Measurements from ENCODE around the gene USP36.

USP36 gene

DNA sequence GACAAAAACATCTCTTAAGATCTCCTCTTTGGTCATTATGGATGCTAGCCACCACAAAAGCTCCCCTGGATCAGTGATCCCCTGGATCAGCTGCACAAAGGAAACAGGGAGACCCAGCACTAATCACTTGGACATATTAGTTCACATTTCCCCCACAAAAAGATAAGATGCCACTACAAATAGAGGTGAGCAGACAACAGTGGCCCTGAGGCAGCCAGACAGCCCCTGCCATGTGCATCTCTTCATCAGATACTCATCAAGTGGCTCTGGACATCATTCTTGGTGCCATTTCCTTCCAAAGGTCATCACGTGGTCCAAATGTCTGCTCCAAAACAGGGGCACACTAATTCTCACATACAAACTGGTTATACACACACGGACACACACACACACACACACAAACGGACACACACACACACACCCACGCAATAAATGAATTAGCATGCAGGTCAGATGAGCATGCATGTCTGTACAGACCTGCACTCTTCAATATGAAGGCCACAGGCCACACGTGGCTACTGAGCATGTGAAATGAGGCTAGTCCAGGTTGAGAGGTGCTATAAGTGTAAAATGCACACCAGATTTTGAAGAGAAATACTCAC, 4.1 kb downstream of the USP36 start:
- DNase-seq, result no peak

DNA sequence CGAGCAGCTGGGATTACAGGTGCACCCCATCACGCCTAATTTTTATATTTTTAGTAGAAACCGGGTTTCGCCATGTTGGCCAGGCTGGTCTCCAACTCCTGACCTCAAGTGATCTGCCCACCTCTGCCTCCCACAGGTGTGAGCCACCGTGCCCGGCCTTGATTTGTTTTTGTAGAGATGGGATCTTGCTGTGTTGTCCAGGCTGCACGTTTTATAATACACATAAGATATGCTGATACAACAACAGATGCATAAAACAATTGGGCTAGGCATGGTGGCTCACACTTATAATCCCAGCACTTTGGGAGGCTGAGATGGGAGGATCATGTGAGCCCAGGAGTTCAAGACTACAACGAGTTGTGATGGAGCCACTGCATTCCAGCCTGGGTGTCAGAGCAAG, 6.0 kb downstream of the USP36 start:
- no peak for DNase-seq

DNA sequence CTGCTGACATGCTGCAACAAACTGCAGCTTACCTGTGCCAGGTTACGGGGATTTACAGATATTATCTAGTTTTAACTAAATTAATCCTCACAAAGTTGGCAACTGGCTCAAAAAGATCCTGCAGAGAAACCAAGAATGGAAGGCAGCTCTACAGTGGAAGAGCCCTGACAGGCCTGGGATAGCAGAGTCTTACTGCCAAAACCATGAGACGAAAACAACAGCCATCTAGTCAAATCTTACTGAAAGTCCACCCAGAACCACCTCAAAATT, 8.1 kb downstream of the USP36 start:
- no peak for DNase-seq

DNA sequence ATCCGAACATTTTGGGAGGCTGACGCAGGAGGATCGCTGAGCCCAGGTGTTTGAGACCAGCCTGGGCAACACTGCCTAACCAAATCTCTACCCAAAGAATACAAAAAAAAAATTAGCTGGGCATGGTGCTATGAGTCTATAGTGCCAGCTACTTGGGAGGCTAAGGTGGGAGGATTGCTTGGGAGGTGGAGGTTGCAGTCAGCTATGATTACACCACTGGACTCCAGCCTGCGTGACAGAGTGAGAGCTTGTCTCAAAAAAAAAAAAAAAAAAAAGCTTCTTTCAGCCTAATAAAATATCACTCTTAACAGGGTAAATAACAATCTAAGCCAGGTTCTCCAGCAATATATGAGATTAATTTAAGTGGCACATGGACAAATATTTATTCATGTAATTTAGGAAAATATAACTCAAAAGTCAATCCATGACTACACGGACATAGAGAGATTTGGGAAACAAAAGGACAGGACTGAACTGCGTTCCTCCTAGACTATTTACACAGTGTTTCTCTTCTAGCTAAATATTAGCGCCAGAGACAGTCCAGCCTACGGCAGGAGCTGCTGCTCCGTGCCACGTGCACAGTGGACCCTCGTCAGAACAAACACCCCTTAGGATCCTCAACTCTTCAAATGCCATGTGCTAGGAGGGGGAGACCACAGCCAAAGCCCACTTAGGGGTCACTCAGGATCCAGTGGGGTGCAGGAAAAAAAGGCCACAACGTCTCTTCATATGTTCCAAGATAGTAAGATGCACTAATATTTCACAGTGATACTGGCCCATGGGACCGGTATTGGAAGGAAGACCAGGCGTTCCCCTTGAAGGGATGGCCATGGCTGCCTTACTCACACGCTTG, 8.7 kb downstream of the USP36 start:
- DNase-seq, result no peak

DNA sequence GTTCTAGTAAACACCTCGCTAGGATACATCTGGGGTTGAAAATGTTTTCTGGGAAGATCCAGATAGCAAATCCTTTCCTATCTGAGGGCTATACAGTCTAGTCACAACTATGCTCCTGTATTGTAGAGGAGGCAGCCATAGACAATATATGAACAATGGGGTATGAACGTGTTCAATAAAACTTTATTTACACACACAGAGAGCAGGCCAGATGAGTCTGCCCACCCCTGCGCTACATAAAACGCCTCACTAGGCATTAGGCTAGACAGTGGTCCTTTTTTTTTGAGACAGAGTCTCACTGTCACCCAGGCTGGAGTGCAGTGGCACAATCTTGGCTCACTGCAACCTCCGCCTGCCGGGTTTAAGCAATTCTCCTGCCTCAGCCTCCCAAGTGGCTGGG, 11.1 kb downstream of the USP36 start:
- DNase-seq, result no peak

DNA sequence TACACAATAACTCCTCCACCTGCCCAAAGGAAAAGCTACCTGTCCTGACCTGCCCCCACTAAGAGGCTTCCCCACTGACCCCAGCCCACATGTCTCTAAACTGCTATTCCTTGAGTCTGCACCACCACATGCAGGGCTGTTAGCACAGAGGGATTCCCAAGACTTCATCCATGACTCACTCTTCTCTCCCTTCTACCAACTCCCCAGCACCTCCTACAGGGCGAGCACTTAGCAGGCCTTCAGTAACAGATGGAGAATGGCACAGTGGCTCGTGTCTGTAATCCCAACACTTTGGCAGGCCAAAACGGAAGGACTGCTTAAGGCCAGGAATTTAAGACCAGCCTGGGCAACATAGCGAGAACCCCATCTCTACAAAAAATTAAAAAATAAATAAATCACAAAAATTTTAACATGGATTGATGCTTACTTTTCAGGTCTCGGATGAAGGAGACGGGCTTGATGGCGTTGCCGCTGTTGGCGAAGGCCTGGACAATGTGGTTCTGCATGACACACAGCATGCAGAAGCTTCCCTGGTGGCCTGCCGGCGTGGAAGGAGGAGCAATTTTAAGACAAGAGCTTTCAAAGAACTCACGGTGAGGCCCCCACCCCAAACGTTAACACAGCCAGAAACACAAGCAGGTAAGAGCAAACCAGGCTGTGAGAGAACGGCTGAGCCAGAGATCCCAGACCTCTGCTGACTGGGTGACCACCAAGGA, 12.0 kb downstream of the USP36 start:
- DNase-seq, result no peak

DNA sequence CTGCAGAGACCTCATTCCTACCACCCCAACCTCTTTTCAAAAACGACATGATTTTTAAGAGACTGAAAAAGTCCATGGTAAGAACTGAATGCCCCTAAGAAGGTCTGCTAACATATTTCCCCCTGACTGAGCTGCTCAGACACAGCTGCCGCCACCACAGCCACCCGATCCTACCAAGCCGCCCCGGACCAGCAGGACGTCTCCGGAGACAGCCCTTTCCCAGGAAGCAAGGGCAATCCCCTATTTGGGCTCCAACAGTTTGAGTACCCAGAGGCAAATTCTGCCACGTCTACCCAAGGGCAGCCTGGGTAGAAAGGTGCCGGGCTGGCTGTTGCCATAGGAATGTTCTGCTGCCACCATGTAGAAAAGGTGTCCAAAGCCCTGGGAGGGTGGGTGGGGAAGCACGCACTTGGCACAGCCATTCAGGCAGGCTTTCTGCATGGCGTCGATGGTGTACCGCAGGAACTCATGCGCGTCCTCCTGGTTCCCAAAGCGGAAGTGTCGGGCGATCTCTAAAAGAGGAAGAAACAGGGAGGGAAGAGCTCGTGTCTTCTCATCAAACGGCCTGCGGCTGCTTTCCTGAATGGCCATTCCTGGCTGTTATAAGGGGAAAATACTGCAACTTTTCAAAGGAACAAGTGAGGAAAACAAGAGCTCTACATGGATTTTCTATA, 13.6 kb downstream of the USP36 start:
- DNase-seq, result no peak

DNA sequence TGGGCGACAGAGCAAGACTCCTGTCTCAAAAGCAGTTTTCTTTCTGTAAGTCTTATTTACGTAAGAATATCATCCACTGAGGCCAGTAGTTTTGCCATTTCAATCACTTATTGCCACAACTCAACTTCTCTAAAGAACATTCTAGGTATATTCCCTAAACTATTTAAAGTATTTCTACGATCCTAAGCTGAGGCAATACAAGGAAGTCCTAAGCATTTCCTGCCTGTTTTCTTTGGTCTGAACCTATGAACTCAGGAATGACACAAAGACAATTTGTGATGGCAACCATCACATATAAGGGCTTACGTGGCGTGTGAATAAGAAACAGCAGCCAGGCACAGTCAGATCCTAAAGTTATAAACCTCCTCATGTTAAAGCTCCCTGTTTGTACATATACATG, 14.2 kb downstream of the USP36 start:
- DNase-seq, result no peak

DNA sequence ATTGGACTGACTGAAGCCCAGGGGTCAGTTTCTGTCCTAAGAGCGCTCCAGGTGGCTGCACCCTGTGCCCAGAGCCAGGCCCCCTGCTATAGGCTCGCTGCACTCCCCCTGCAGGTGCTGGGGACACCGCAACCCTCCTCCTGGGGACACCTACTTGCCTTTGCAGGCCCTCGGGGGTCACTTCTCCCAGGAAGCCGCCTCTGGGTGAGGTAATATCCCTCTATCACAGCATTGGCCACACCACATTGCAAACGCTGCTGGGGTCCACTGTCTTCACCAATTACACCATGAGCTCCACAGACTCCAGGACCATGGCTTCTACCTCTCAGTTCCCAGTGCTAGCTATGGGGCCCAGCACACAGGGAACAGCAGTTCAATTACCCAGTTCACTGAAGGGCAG, 14.9 kb downstream of the USP36 start:
- no peak for DNase-seq

DNA sequence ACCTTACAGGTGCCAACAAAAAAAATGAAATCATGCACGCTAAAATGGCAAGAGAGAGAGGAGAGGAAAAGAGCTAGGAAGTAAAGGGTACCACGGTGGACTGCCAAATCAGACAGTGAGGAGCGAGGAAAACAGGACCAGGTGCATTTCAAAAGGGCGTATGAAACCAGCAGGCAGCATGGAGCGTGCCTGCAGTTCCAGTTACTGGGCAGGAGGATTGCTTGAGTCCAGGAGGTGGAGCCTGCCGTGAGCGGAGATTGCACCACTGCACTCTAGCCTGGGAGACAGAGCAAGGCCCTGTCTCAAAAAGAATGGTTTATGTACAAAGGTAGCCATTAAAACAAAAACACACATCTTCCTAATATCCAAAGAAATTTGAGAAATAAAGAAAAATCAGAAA, 16.4 kb downstream of the USP36 start:
- no peak for DNase-seq

DNA sequence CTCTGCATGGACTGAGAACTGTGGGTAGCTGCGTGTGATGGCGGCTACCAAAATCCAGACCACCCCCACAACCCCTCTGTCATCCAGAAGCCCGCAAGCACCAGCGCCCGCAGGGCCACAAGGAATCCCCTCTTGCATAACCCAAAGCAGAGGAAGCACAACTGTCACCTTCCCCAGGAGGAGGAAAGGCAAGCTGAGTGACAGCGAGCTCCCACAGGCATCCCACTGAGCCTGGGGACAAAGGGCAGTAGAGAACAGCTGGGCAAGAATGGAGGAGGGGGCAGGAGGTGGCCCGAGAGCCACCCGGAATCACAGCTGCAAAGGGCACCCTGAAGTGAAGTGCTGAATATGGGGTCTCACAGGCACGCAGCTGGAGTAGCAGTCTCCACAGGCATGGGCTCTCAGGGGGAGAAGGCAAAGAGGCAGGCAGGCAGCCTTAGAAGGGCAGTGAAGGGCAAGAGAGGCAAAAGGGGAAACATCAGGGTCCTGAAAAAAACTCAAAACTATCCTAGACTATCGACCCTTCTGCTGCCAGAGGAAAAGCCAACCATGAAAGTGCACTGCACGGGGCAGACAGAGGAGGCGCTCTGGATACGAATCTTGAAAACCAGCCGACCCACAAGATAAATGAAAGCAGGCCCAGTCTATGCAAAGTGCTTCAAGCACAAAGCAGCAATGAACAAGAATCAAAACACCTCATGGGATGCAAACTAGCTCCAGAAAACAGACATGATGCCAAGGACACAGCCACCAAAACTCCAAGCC, 17.1 kb downstream of the USP36 start:
- no peak for DNase-seq

DNA sequence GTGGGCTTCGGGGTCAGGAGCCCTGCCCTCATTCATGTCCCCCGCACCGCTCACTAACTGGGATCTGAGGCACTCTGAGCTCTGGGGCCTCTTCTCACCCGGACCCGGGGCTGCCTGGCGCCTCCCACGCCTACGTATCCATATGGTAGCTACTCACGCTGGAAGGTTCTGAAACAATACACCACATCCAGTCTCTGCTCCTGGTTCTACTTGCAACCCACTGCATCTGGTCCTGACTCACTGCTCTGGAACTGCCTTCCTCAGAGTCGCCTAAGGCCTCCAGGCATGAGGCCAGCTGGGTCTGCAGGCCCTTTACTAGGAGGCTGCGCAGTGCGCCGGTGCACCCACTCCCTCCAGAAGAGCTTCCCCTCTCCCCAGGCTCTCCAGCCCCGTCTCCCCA, 18.1 kb downstream of the USP36 start:
- DNase-seq, result no peak

DNA sequence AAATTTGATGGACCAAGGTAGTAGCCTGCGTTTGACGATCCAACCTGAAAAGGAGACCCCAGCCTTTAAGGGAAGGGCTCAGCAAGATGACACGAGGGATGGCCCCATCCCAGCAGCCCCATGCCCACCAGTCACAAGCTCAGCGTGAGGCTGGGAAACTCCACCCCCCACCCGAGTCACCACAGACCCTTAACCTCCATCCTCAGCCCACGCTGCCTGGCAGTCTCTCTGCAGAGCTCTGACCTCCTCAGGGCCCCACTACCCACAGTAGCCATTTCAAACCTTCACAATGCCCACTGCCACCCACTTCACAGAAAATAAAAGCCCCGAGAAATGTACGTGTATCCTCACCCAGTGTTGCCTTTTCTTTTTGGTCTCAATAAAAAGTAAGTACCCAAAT, 18.7 kb downstream of the USP36 start:
- no peak for DNase-seq

DNA sequence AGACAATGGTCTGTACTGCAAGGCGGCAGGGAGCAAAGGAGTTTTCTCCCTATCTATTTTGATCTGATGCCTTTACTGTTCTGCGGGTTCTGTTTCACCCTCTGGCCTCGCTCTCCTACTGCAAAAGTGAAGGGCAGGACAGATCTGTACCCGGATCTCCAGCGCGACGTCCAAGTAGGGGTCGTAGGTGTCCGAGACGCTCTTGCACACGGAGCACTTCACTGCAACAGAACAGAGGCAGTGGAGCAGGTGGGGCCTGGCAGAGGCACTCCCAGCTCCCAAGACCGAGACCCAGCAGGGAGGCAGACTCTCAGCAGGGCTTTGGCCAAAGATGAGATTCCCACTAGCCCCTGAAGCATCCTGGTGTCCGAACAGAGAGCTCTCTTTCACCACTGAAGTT, 19.8 kb downstream of the USP36 start:
- no peak for DNase-seq

DNA sequence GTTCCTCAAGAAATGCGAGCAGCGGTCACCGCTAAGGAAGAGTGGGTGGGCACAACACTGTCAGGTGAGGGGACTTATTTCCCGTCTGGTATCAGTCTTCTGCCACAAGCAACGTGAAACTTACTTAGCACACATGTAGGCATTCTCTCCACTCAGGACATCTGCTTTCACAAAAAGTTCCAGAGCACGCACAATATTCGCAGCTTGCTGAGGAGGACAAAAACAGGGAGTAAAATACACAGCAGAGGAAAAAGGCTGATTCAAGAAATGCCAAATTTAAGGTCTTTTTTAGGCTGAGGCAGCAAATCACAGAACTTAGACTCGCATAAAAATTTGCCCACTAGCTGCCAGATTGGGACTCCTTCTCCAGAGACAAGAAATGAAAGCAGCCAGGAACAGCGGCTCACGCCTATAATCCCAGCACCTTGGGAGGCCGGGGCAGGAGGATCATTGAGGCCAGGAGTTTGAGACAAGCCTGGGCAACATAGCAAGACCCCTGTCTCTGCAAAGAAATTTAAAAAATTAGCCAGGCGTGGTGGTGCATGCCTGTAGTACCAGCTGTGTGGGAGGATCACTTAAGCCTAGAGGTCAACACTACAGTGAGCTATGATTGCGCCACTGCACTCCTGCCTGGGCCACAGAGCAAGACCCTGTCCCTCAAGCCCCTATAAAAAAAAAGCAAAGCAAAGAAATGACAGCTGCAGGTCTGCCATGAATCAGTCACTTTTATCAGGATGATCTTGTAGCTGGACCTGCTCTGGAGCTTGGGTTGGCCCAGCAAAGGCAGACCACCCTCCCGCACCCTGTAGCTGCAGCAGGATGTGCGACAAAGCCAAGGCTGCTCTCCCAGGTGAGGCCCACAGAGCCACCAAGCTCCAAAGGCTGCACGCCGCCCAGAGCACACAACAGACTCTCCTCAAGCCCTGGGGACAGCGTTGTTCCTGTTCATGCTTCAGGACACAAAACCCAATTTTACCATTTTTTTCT, 20.5 kb downstream of the USP36 start:
- DNase-seq, result no peak

DNA sequence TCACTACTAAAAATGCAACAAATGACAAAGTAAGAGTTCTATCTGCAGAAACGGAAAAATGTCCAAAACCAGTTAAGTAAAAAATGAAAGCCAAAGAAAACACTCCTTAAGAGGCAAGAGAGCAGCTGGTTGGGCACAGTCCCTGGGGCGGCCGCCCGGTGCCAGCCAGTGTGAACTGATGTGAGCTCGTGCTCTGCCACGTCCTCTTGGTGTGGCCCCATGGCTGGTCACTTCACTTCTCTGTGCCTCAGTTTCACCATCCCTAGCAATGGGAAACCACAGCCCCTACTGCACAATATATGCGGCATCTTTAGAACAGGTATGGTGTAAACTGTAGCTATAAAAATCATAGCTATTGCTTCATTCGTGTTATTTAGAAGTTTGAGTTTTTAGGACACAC, 21.2 kb downstream of the USP36 start:
- no peak for DNase-seq

DNA sequence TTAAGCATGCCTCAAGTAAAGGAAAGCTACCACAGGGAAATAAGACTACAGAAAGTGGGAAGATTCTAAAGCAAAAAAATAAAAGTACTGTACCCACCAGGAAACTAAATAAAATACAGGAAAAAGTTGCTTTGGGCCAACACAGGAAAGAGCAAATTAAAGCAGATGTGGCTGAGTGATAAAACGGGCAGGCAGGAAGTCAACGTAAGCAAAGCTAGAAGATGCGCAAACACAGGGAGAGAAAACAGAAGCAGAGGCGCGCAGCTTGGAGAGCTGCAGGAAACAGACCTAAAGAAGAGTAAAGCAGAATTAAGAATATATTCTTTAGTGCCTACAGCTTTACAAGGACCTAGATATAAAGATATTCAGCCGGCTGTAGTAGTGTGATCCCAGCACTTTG, 21.7 kb downstream of the USP36 start:
- no peak for DNase-seq

DNA sequence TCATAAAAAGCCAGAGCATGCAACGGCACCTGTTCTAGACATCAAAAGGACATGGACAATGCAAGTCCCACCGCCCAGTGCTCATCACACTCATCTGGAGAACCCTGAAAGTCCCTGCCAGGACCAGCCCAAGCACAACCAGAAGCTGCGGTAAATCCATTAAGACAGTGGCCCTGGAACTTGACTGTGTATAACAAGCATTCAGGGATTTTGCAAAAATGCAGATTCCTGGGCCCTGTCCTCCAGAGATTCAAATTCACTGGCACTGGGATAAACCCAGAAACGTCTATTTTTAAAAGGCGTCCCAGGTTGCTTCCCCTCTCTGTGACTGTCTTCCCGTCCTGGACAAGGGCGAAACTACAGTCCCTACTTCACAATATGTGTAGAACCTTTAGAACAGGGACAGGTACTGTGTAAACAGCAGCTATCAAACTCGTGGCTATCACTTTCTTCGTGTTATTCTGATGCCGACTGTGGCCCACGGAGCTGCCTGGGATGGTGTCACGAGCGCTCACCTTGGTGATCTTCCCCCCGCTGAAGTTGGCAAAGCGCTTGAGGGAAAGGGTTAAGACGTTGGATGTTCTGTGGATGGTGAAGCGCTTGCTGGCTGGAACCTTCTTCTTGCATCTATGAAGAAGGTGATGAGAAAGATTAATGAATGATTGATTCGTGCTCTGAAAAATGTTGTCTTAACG, 22.3 kb downstream of the USP36 start:
- no peak for DNase-seq

DNA sequence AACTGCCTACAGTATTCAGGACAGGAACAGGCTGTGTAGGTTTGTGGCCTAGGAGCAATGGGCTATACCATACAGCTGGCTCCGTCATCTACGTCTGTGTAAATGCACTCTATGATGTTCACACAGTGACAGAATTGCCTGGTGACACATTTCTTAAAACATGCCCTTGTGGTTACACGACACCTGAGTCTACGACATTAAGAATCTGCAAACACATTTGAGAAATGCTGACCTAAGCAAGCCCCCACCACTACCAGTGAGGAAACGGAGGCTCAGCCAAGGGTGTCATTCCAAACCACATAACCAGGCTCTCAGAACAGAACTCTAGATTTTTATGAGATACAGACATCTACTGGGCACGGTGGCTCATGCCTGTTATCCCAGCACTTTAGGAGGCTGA, 23.5 kb downstream of the USP36 start:
- no peak for DNase-seq

DNA sequence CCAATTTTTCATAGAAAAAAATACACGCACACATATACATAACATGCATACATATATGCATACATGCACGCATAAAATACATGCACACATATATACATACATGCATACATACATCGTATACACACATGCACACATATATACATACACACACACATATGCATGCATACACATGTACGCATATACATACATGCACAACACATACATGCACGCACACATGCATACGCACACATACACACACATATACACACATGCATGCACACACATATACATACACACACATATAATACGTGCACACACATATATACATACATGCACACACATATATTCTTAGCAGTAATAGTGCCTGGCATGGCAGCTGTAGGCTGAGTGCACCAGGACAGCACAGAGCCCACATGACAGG, 24.9 kb downstream of the USP36 start:
- DNase-seq, result no peak

DNA sequence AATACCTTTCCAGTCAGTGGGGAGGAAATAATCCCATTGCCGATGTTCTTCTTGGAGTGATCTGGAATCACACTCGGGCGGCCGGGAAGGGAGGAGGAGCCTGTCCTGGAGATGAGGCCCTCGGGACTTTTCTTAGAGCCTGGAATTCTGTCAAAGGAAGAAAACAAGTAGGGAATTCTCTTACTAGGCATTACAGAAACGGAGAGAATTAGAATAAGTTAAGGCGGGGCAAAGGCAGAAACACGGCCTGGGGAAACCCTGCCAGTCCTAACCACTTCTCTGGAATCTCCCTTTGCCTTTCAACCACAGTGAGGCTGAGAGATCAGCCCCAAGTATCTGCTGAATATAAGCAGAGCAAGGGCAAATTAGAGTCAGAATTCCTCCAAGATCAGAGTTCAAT, 27.8 kb downstream of the USP36 start:
- no peak for DNase-seq
